Endothelial cell (in vitro differentiated cells): Measurements from ENCODE around the gene PLXNA2. TPM values are rescaled to one million over a fixed set of nuclear protein-coding genes. Genes with fewer than 3 reads are reported as not detected.

Experiments used
- DNase-seq: peaks from one replicate; pipeline ENCODE4 v3.0.0; 2021; ENCODE audit warnings: low spot score
- H3K27ac Mint-ChIP-seq: one replicate; pipeline ENCODE4 v1.8.0; 2021; ENCODE audit warnings: mixed read lengths, inconsistent platforms; ENCODE audit not compliant: unreplicated experiment
- H3K27me3 Mint-ChIP-seq: one replicate; pipeline ENCODE4 v1.8.0; 2021; ENCODE audit warnings: mild to moderate bottlenecking, moderate library complexity, mixed read lengths, inconsistent platforms; ENCODE audit not compliant: unreplicated experiment
- H3K36me3 Mint-ChIP-seq: one replicate; pipeline ENCODE4 v1.8.0; 2021; ENCODE audit warnings: mild to moderate bottlenecking, low read depth, mixed read lengths, inconsistent platforms; ENCODE audit not compliant: unreplicated experiment
- H3K4me1 Mint-ChIP-seq: one replicate; pipeline ENCODE4 v1.8.0; 2021; ENCODE audit warnings: mild to moderate bottlenecking, mixed read lengths, inconsistent platforms; ENCODE audit not compliant: unreplicated experiment
- H3K4me3 Mint-ChIP-seq: one replicate; pipeline ENCODE4 v1.8.0; 2021; ENCODE audit warnings: mild to moderate bottlenecking, mixed read lengths, inconsistent platforms; ENCODE audit not compliant: unreplicated experiment
- H3K9me3 Mint-ChIP-seq: one replicate; pipeline ENCODE4 v1.8.0; 2021; ENCODE audit warnings: mixed read lengths, inconsistent platforms; ENCODE audit not compliant: unreplicated experiment
- CTCF ChIP-seq: fragments of 200-600 bp; sonication (generic); IDR thresholded peaks from one replicate; pipeline ENCODE4 v1.5.0; 2021; ENCODE audit warnings: antibody characterized with exemption; ENCODE audit not compliant: unreplicated experiment
- total RNA-seq: library from RNA; stranded (reverse); fragmentation: NEBNext Ultra II Directional; extraction: Animal tissue kit (Norgen Biotek cat#: 25700); gene quantifications from one replicate; pipeline ENCODE4 v1.2.1, GENCODE V29; 2021; ENCODE audit not compliant: unreplicated experiment

The PLXNA2 gene
- total RNA-seq, 1 donor from 2014 or later: 25.6 TPM

GRCh38 chr1:208126108-208126507, 118.1 kb downstream of the PLXNA2 start:
- Mint-ChIP-seq H3K4me3 (no peak overlapping the region), H3K4me1 (peaks cover 14% of the 10 kb centered on the region)
- no peak for TF ChIP-seq CTCF

GRCh38 chr1:208122612-208123358, 121.4 kb downstream of the PLXNA2 start:
- peaks cover 4% of the 10 kb centered on the region for H3K36me3 Mint-ChIP-seq
- TF ChIP-seq CTCF: no peak
- H3K4me1 Mint-ChIP-seq: peaks cover 6% of the 10 kb centered on the region
- H3K9me3 Mint-ChIP-seq: no peaks in the 10 kb centered on the region
- no peak for DNase-seq
- peaks cover 6% of the 10 kb centered on the region for H3K27me3 Mint-ChIP-seq
- H3K4me3 Mint-ChIP-seq: no peak overlapping the region
- H3K27ac Mint-ChIP-seq: no peak overlapping the region

More at GRCh38 chr1:208126108-208126507, 118.1 kb downstream of the PLXNA2 start:
- Mint-ChIP-seq H3K9me3 (no peaks in the 10 kb centered on the region), H3K27me3 (peaks cover 6% of the 10 kb centered on the region), H3K27ac (no peak overlapping the region), H3K36me3 (peaks cover 4% of the 10 kb centered on the region)
- no peak for DNase-seq

- H3K4me1 Mint-ChIP-seq: no peaks in the 10 kb centered on the region
- H3K36me3 Mint-ChIP-seq: peaks cover 6% of the 10 kb centered on the region
- TF ChIP-seq CTCF: no peak
- H3K27ac Mint-ChIP-seq: no peak overlapping the region
- no peaks in the 10 kb centered on the region for H3K9me3 Mint-ChIP-seq
- no peak overlapping the region for H3K4me3 Mint-ChIP-seq
- DNase-seq: no peak
- H3K27me3 Mint-ChIP-seq: peaks cover 5% of the 10 kb centered on the region
Observed at GRCh38 chr1:208121813-208122364, 122.3 kb downstream of the PLXNA2 start.

- peaks cover 6% of the 10 kb centered on the region for H3K4me1 Mint-ChIP-seq
- no peak overlapping the region for H3K27ac Mint-ChIP-seq
- H3K9me3 Mint-ChIP-seq: no peaks in the 10 kb centered on the region
- no peak for DNase-seq
- H3K27me3 Mint-ChIP-seq: peaks cover 2% of the 10 kb centered on the region
- H3K36me3 Mint-ChIP-seq: peaks cover 3% of the 10 kb centered on the region
- TF ChIP-seq CTCF: no peak
- no peak overlapping the region for H3K4me3 Mint-ChIP-seq
Observed at GRCh38 chr1:208120431-208120790, 123.8 kb downstream of the PLXNA2 start.

- Mint-ChIP-seq H3K4me3 (no peak overlapping the region), H3K9me3 (no peaks in the 10 kb centered on the region), H3K27ac (no peak overlapping the region), H3K27me3 (peaks cover 2% of the 10 kb centered on the region), H3K4me1 (peaks cover 6% of the 10 kb centered on the region), H3K36me3 (peaks cover 3% of the 10 kb centered on the region)
- DNase-seq: no peak
- TF ChIP-seq CTCF: no peak
Observed at GRCh38 chr1:208118841-208119606, 125.2 kb downstream of the PLXNA2 start.
